ENCODE measurements around the gene RAB39A.

The RAB39A gene

DNA sequence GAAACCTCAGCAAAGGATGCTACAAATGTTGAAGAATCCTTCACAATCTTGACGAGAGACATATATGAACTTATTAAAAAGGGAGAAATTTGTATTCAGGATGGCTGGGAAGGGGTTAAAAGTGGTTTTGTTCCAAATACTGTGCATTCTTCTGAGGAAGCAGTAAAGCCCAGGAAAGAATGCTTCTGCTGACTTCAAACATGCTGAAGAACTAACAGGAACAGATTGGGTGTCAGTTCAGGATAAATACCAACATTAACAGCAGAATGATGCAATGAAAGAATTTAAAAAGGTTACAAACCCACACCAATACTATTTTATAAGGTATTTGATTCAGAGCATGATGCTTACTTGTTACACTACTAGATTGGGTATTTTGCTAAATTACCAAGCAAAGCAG is 33.9 kb downstream of the RAB39A start:
- no peak for DNase-seq

DNA sequence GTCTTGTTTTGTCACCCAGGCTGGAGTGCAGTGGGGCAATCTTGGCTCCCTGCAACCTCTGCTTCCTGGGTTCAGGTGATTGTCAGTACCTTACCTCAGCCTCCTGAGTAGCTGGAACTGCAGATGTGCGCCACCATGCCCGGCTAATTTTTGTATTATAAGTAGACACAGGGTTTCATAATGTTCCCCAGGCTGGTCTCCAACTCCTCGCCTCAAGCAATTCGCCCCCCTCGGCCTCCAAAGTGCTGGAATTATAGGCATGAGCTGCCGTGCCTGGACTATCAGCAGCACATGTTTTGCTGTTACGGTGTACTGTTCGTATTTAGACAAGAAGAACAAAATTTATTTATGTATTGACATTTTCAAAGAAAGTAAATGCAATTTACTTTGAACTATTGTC is 34.8 kb downstream of the RAB39A start:
- DNase-seq, result no peak

DNA sequence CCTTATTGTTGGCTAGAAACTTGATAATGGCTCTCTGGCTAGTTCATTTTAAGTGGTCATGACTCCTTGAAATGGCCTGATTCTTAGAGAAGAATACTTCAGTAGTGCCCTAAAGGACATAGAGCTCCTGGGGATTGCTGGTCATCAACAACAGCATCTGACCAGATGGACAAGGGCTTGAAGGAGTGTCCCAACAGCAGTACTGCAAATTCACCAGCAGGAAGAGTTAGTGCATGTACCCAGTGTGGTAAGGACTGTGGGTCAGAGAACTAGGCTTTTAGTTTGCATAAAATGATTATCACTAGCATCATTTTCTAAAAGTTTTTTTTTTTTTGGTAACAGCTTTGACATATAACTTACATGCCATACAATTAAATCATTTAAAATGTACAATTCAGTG is 41.0 kb downstream of the RAB39A start:
- DNase-seq, result no peak

DNA sequence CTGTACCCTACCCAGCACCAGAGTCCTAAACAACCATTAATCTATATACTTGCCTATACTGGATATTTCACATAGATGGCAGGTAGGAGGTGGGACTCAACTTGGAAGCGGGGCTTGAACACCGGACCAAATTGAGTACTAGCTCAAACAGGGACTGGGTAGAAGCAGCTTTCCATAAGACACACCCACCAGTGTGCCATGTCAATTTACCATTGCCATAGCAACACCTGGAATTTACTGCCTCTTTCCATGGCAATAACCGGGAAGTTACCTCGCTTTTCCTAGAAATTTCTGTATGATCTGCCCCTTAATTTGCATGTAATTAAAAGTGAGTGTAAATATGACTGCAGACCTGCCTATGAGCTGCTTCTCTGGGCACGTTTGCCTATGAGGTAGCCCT is 41.8 kb downstream of the RAB39A start:
- no peak for DNase-seq

DNA sequence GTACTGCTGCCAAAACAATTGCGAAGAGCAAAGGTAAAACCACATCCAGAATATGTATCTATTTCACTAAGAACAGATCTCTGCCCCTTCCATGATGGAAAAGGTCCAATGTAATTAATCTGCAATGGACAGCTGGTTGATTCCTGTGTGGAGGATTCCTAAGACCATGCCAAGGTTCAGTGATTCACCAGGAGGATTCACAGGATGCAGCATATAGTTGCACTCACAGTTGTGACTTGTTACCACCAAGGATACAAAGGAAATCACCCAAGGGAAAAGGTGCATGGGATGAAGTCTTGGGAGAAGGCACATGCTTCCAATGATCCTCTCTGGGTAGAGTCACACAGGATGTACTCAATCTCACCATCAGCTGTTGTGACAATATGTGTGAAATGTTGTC is 45.4 kb downstream of the RAB39A start:
- DNase-seq, result no peak

DNA sequence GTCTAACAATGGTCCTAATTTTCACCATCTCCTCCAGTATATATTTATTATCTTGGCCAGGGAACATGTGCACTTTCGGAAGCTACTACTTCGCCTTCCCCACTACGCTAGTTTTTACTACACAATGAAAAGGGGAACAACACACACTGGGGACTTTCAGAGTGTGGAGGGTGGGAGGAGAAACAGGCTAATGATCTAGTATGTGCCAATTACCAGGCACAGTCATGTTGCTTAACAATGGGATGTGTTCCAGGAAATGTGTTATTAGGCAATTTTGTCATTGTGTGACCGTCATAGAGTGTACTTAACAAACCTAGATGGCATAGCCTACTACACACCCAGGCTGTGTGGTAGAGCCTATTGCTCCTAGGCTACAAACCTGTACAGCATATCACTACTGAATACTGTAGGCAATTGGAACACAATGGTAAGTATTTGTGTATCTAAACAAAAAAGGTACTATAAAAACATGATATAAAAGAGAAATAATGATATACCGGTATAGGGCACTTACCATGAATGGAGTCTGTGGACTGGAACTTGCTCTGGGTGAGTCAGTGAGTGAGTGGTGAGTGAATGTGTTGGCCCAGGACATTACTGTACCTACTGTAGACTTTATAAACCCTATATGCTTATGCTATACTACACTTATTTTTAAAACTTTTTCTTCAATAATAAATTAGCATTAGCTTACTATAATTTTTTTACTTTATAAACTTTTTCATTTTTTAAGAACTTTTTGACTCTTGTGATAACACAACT is 60.3 kb downstream of the RAB39A start:
- DNase-seq, result no peak

DNA sequence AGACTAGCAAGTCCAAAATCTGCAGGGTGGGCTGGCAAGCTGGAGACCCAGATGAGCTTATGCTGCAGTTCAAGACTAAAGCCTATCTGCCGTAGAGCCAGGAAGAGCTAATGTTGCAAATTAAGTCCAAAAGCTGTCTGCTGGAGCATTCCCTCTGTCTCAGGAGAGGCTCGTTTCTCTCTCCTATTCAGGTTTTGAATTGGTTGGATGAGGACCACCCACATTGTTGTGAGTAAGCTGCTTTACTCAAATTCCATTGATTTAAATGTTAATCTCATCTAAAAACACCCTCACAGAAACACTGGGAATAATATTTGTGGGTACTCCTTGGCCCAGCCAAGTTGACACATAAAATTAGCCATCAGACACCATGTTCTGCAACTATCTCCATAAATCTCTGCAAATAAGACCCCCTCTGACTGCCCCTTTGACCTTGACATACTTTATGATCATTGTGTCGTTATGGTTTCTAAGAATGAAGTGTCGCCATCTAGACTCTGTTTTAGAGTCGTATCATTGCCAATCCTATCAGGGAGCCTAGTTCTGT is 63.7 kb downstream of the RAB39A start:
- no peak for DNase-seq

DNA sequence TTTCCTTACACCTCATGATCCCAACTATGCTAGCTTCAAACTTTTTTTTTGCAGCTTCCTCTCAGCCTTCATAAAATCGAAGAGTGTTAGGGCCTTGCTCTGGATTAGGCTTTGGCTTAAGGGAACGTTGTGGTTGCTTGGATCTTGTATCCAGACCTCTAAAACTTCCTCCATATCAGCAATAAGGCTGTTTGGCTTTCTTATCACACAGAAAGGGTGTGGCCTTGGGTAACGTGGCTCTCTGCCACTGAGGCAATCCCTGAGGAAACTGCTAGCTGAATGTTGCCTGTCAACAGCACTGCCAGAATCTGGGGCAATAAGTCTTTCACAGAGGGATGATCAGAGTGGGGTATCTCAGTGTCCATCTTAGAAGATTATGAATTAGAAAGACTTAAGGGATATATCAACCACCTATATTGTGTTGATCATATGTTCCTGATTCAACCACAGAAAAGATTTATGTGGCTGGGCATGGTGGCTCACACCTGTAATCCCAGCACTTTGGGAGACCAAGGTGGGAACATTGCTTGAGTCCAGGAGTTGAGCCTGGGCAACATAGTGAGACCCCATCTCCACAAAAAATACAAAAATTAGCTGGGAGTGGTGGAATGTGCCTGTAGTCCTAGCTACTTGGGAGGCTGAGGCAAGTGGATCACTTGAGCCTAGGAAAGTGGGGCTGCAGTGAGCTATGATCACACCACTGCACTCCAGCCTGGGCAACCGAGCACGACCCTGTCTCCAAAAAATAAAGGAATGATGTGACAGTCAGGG is 67.9 kb downstream of the RAB39A start:
- no peak for DNase-seq

DNA sequence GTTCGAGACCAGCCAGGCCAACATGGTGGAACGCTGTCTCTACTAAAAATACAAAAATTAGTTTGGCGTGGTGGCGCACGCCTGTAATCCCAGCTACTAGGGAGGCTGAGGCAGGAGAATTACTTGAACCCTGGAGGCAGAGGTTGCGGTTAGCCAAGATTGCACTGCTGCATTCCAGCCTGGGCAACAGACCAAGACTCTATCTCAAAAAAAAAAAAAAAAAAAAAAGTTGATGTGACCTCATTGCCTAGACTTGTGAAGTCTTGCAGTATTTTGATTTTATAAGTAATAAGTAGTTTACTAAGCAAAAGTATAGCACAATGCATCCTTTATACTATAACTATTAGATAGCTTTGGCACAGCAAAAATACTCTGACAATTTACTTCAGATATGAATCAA is 70.5 kb downstream of the RAB39A start:
- DNase-seq, result no peak

DNA sequence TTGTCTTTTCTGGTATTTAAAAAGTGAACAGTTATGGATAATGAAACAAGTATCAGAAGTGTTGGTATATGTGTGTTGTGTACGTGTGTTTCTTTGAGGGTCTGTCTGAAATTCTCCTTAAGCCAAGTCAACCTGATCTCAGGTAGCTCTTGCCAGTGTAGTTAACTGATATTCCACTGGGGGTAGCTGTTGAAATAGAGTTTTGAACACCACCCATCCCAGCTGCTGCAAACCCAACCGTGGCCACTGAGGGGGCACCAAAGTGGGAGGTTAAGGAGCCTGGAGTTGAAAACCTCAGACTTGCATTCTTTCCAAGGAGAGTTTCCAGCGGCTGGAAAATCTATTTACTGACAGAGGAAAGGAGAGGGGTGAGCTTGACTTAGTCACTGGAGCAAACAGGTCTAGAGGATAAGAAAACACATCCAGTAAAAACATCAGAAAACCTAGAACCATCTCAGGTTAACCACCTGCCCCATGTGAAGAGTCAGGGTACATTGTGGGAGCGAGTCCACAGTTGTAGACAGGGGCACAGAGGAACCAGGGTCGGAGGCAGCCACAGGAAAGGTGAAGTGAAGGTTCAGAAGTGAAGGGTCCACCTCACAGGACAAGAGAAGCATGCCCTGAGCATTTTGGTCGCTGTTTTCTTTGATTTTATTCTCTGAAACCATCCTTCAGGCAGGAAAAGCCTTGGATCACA is 71.7 kb downstream of the RAB39A start:
- no peak for DNase-seq

DNA sequence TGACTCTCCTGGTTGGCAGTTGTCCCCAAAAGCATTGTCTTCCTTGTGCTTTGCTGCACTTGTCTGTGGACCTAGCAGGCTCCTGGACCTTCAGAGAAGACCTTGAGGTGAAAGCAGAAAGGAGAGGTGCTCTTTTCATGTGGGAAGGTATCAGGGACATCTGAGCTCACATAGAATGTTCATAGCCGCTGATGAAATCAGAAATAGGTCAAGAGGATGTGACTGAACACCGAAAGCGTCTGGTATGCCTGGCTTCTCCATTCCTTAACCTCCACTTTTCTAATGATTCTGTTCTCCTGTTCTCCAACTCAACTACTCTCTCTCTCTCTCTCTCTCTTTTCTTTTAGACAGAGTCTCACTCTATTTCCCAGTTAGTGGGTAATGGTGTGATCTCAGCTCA is 74.2 kb downstream of the RAB39A start:
- no peak for DNase-seq

DNA sequence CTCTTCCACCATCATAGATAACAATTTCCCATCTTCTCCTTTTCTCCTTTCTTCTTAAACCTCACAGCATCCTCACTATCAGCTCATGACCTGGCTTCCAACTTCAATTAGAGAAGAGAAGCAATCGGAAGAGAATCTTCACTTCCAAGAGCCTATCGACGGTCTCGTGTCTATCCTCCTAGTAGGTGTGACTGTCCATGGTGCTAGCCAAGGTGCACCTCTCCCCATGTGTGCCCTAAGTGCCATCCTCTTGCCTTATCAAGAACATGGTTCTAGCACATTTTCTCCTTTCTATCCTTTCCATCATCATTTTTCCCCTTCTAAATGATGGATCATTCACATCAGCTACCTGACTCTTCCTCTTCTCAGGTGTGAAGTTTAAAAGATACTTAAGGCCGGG is 75.4 kb downstream of the RAB39A start:
- no peak for DNase-seq

DNA sequence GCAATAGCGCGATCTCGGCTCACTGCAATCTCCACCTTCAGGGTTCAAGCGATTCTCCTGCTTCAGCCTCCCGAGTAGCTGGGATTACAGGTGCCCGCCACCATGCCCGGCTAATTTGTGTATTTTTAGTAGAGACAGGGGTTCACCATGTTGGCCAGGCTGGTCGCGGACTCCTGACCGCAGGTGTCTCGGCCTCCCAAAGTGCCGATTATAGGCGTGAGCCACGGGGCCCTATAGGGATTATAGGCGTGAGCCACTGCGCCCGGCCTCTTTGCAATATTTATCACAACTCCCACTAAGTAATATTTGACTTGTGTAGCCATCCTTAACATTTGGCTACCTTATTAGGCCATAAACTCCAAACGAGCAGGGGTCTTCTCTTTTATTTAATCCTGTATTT is 79.6 kb downstream of the RAB39A start:
- no peak for DNase-seq

DNA sequence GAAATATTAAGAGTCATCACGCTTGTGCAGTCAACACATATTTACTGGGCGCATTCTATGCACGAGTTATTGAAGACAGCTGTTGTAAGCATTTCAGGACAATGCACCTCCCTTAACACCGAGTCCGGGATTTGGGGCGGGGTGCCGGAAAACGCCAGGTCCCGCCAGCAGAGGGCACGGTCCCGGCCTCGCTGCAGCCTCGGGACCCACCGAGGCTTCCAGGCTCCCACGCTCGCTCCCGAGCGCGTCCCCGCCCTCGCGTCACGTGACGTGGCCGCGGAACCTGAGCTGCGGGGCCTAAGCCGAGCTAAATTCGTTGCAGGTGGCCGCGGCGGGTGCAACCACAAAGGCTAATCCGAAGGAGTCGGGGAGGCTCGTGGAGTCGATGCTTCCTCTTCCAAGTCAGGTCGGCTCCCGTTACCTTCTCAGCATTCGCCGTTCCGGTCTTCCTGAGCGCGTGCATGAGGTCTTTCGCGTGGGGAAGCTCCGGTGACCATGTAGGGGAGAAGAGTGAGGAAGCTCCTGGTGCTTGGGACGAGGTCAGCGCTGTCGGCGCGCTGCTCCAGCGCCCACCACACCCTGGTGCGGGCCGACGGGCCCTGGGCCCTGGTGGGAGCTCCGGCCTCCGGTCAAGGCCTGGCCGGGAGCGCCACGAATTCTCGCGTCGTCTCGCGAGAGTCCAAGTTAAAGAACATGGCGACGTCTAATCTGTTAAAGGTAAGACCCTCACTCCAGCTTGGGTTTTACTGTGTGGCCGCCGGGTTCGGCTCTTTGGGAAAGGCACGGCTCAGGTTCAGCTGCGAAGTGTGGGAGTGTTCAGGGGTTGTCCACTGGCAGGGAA is 80.6 kb downstream of the RAB39A start, which contains the start of gene CUL5:
TSS of gene CUL5 (plus strand) at position 243 of the 841 bp plus-strand sequence. CDS start at position 694, 451 bp downstream.
- DNase-seq, result peak; percentile 88

DNA sequence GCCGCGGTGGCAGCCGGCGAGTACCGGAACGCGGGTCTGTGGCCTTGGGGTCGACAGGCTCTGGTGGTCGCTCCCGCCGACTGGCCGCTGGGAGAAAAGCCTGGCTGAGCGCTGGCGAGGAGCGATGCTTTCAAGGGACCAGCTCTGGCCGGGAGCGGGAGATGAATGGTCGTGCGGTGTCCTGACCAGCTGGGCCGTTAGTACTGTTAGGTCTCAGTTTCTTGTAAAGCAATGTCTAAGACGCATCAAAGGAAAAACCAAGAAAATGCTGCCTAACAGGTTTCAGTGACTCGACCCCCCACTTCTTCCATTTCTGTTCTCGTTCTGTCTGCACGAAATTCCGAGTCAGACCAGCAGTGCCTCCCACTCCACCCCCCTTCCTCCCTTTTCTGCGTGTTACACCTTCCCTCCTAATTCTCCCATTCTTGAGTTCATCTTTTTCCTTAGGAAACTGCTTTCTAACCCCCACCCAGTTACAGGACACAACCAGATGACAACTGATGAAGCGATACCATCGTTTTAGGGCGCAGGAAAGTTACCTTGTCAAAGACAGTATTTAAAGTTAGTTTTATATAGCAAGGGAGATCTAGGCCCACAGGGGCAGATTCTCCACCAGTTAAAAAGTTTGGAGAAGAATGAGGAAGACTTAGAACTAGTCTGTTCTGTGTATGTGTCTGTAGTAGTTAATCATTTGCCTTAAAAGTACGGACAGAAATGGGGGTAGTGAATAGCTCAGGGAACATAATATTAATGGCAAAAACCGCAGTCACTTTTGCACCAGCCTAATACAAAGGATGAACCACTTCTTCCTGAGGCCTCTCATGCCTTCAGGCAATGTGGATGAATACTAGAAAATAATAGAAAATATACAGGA is 81.5 kb downstream of the RAB39A start:
- DNase-seq, result no peak

DNA sequence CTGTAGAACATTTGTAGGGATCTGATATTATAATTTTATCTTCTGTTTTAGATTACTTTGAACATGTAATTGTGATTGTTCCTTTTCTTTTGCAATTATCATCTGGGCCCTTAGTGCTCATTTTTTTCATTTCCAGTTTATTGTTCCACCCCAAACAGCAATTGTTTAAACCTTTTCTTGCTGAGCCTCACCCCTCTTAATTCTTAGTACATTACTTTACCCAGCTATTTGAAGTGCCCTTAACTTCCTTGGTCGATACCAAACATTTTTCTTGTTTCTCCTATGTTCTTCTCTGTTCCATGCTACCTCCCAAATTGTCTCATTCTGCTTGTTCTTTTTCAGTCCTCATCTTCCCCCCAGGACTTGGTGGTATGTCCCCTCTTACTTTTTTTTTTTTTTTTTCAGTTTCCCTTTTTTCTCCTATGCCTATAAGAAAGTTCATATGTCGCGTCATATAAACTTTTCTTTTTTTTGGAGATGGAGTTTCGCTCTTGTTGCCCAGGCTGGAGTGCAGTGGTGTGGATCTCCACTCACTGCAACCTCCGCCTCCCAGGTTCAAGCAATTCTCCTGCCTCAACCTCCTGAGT is 84.0 kb downstream of the RAB39A start:
- no peak for DNase-seq
